HG03469 (cell line): ENCODE measurements around the gene ALPG.
"Not testable (repeated sequence)": the region's sequence is repeated elsewhere in the genome, so short reads cannot be mapped to it uniquely, and the experiment has no call there.

Experiments
- ATAC-seq: cut with Tn5 transposase; IDR thresholded peaks from one replicate; pipeline ENCODE4 v1.9.1; 2021; ENCODE audit warnings: mild to moderate bottlenecking, moderate library complexity, moderate number of reproducible peaks; ENCODE audit not compliant: unreplicated experiment

The ALPG gene

GRCh38 chr2:232394431-232394830 is 12.2 kb upstream of the ALPG start:
- ATAC-seq, result not testable (repeated sequence)

DNA sequence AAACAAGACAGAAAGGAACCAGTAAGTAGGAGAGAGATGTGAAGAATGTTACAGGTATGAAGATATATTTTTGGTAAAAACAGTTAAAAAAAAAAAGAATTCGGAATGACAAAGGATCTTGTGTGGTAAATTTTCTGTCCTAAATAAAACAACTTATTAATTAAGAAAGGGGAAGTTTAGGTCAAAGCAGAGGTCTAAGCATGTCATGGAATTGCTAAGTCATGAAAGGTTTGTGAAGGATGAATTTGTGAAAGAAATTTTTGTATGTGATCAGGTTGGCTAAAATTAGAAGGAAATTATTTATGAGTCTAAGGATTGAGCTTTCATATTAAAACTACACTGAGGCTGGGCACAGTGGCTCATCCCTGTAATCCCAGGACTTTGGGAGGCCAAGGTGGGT is 11.1 kb upstream of the ALPG start:
- ATAC-seq, result no peak

DNA sequence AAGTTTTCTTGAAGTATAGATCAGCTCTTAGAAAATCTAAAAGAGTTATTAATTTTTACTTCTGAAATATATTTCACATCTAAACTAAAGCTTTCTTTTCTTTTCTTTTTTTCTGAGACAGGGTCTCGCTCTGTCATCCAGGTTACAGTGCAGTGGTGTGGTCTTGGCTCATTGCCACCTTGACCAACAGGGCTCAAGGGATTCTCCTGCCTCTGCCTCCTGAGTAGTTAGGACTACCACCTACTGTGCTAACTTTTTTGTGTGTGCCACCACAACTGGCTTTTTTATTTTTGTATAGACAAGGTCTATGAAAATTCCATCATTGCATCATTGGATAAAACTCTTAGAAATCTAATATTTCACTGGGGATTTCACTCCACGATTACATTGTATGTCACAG is 10.0 kb upstream of the ALPG start:
- ATAC-seq, result no peak

GRCh38 chr2:232398293-232399034 is 8.2 kb upstream of the ALPG start:
- ATAC-seq, result no peak

- no peak for ATAC-seq
These were observed 6.2 kb upstream of the ALPG start for GRCh38 chr2:232400256-232401015.

DNA sequence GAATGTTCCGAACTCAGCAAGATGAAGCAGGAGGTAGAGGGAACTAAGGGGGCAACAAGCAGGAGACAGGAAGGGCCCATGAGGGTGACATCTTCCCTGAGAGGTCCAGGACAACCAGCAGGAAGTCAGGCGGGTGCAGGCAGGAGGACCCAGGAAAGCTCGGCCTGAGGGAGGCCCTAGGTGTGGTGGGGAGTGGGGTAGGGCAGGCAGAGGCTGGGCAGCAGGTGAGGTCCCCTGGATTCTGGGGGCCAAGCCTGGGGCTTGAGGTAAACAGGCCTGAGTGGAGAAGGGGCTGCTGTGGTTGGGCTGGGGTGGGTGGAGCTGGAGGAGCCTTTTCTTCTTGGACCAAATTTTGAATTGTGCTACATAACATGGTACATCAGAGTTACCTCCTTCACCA is 4.1 kb upstream of the ALPG start:
- no peak for ATAC-seq

- ATAC-seq, result no peak
These were observed 617 bp upstream of the ALPG start for GRCh38 chr2:232405943-232406510.

- not testable (repeated sequence) for ATAC-seq
These were observed 945 bp downstream of the ALPG start for GRCh38 chr2:232407428-232408150.

- not testable (repeated sequence) for ATAC-seq
These were observed 1.6 kb downstream of the ALPG start for GRCh38 chr2:232408269-232408668.

DNA sequence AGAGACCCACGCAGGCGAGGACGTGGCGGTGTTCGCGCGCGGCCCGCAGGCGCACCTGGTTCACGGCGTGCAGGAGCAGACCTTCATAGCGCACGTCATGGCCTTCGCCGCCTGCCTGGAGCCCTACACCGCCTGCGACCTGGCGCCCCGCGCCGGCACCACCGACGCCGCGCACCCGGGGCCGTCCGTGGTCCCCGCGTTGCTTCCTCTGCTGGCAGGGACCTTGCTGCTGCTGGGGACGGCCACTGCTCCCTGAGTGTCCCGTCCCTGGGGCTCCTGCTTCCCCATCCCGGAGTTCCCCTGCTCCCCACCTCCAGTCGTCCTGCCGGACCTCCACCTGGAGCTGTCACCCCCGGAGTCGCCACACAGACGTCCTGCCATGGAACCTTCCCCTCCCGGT is 3.0 kb downstream of the ALPG start:
- ATAC-seq, result not testable (repeated sequence)

- no peak for ATAC-seq
These were observed 3.7 kb downstream of the ALPG start for GRCh38 chr2:232410238-232410900.

DNA sequence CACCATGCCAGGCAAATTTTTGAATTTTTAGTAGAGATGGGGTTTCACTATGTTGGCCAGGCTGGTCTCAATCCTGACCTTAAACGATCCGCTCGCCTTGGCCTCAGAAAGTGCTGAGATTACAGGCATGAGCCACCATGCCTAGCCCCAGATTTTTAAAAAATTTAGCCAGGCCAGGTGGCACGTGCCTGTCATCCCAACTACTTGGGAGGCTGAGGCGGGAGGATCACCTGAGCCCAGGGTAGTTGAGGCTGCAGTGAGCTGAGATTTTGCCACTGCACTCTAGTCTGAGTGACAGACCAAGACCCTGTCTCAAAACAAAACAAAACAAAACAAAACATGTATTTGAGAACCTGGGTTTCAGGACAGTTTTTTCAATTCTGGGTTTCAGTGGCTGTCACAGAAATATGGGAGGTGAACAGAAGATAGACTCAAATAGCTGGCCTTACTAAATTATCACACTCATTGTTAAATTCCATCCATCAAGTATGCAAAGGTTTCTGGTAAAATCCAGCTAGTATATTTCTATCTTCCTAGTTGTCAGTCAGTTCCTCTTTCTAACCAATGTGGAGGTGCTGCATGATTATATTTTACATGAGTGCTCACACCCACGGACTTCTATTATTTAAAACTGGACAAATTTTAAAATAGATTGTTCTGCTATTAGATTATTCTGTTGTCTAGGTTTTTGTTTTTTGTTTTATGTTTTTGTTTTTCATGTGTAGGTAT is 5.4 kb downstream of the ALPG start:
- ATAC-seq, result no peak

- no peak for ATAC-seq
These were observed 6.3 kb downstream of the ALPG start for GRCh38 chr2:232412986-232413385.

GRCh38 chr2:232415138-232415690 is 8.6 kb downstream of the ALPG start:
- no peak for ATAC-seq

DNA sequence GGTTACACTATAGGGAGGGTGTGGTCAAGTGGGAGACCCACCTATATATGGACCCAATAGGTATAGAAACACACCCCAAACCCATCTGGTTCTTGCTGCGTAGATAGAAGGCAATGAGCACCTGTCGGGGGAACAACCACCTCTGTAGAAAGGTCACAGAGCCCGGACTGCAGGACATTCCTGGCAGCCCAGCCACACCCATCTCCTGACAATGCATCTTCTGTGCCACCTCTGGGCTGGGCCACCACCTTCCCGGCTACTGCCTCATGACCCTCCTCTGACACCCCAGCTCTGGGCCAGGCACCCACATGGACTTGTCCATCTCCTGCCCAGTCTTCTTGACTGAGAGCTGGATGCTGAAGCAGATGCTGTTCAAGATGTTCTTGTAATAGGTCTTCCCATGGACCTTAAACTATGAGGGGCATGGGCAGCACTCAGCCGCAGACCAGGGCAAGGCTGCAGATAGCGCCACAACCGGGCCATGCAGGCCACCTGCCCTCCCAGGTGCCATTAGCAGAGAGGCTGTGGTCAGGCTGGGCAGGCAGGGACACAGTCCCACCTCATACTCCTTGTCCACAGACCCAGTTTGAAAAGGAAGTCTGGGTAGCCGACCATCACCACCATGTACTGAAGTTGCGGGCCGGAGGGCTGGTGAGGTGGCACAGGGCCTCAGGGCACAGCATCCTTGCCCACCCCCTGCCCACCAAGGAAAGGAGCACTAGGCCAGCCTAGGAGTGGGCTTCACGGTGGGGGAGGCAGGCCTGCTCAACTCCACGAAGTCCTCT is 9.3 kb downstream of the ALPG start:
- ATAC-seq, result no peak

DNA sequence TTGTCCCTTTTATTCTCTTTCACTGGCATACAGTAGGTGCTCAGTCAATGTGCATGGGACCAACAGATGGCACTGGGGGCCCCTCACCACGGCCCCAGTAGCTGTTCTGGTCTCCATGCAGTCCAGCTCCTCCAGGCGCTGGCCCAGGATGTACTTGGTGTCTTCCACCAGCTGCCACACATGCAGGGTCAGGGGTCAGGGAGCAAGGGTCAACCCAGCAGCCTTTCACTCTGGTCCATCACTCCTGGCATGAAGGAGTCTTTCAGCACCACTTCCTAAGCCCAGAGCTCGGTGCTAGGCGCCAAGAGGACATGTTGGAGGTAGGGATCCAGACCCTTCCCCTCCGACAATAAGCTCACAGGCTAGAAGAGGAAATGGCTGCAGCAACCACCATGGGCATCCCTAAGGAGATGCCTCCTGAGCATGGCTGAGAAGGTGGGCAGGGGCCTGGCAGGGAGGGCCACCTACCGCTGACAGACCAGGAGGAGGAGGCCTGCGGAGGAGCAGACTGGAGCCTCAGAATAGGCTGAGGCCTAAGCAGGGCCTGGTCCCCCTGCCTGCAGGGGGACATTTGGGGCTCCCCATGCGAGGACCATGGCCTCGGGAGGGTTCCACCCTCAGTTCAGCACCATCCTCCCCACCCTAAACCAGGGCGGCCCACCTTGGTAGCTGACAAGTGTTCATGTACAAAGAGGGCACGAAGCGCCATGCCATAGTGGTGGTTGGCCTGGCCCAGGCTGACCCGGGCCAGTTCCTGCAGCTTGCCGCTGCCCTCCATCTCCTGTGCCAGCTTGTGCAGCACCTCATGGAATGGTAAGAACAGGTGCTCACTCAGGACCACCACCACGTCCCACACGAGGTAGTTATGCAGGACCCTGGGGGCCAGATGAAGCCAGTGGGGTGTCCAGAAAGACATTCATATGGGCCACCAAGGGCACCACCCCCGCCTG is 10.2 kb downstream of the ALPG start:
- no peak for ATAC-seq

DNA sequence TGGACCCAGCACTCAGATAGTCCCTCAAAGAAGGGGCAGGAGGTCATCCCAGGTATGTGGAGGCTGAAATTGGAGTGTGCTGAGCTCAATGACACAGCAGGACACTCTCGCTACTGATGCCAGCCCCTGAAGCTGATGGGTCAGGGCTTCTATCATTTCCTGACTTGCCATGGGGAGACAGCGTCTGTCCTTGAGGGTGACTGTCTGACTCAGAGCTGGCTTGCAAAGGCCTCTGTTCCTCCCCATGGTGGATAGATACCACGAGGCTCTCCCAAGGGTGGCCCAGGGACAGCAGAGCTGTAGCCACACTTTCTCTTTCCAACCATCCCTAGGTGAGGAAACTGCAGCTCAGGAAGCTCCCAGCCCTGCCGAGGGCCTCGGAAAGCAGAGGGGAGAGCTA is 10.8 kb downstream of the ALPG start:
- ATAC-seq, result no peak

DNA sequence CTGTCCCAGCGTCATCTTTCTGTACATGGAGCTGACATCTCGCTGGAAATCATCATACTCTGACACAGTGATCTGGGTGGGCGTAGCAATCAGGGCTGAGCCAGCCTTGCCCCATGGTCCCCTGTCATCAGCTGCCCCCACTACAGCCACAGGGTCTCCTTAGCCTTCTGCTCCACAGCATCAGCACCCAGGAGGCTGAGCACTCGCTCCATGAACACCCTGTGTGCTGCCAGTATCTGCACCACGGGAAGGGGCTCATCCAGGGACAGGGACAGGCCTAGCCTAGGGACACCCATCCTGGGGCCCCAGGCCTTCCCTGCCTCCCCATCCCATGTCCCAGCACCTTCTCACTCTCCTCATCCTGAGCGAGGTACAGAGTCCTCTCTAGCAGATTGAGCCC is 11.4 kb downstream of the ALPG start:
- no peak for ATAC-seq
